IPS-18c (cell line): ENCODE measurements around the gene DNAAF6.
"Not testable (repeated sequence)": the region's sequence is repeated elsewhere in the genome, so short reads cannot be mapped to it uniquely, and the experiment has no call there.

Experiments
- H3K4me3 ChIP-seq: 2 replicates; pipeline ENCODE4 v1.7.0; 2013; ENCODE audit warnings: low read depth, mild to moderate bottlenecking, low read length, moderate library complexity; ENCODE audit not compliant: insufficient read depth
- H3K9me3 ChIP-seq: one replicate; pipeline ENCODE4 v1.6.1; 2013; ENCODE audit warnings: mild to moderate bottlenecking, low read length, moderate library complexity; ENCODE audit not compliant: control insufficient read depth, insufficient read depth

The DNAAF6 gene

GRCh38 chrX:107205770-107206696 lies at the start of gene DNAAF6, which contains the start of gene NUP62CL:
Gene DNAAF6 (plus strand): TSS chrX:107206611. CDS start chrX:107212876, 6,265 bp downstream.
Gene NUP62CL (minus strand): TSS chrX:107206433. CDS start chrX:107175146, 31,287 bp downstream.
- H3K4me3 ChIP-seq, result peak within 1 kb of the TSS; percentile 57
- no peaks in the 10 kb centered on the region for H3K9me3 ChIP-seq

- not testable (repeated sequence) for H3K4me3 ChIP-seq, H3K9me3 ChIP-seq
Measured at GRCh38 chrX:107157618-107158017, 48.8 kb upstream of the DNAAF6 start.

DNA sequence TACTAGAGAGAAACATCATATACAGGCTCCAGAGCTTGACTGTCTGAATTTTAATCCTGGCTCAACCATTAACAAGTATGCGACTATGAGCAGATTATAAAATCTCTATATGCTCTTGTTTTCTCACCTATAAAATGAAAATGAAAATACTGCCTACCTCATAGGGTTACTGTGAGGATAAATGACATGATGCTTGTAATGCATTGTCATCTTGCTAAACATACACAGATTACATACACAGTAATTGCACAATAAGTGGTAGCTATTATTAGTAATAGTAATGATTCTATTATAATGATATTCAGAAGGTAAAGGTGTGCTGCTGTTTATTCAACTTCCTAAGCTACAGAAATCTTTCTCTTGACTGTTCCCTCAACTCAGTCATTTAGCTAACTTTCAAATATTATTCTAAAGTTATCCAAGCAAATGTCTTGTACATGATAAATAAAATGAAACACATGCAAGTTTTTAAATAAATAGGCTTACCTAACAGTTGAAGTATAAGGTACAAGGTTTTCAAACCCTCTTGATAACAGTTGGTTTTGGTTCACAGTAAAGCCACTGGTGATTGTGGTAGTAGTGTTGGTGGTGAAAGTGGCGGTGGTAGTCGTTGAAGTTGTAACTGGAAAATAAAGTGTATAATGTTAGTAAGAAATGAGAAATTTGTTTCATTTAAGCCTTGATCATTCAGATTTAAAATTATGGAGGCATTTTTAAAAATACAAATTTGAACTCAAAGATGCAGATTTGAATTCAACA lies 39.1 kb upstream of the DNAAF6 start:
- Histone ChIP-seq H3K9me3 (peaks cover under 1% of the 10 kb centered on the region), H3K4me3 (no peak overlapping the region)

DNA sequence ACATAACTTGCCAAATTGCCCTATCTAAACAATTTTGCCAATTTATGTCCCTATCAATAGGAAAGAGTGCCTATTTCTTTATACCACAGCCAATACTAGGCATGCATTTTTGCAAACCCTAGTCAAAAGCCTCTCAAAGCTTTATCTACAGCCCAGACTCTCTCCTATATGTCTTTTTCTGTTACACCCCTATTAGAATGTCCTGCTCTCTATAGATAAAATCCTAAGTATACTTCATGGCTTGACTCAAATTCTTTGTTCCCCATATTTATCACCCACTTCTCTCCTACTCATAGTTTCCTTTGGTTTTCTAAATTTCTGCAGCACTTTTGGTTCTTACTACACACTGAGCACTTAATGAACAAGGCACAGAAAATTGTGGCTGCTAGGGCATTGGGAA lies 38.2 kb upstream of the DNAAF6 start:
- Histone ChIP-seq H3K9me3 (no peaks in the 10 kb centered on the region), H3K4me3 (no peak overlapping the region)

- no peaks in the 10 kb centered on the region for H3K9me3 ChIP-seq
- no peak overlapping the region for H3K4me3 ChIP-seq
Measured at GRCh38 chrX:107168712-107169111, 37.7 kb upstream of the DNAAF6 start.

- Histone ChIP-seq H3K4me3 (no peak overlapping the region), H3K9me3 (no peaks in the 10 kb centered on the region)
Measured at GRCh38 chrX:107171369-107172102, 34.9 kb upstream of the DNAAF6 start.

- H3K4me3 ChIP-seq, result no peak overlapping the region
- no peaks in the 10 kb centered on the region for H3K9me3 ChIP-seq
Measured at GRCh38 chrX:107197319-107197718, 9.1 kb upstream of the DNAAF6 start.

DNA sequence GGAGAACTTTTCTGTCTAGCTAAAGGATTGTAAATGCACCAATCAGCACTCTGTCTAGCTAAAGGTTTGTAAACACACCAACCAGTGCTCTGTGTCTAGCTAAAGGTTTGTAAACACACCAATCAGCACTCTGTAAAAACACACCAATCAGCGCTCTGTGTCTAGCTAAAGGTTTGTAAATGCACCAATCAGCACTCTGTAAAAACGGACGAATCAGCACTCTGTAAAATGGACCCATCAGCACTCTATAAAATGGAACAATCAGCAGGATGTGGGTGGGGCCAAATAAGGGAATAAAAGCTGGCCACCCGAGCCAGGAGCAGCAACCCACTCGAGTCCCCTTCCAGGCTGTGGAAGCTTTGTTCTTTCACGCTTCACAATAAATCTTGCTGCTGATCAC lies 8.3 kb upstream of the DNAAF6 start:
- H3K4me3 ChIP-seq, H3K9me3 ChIP-seq: not testable (repeated sequence)

- H3K4me3 ChIP-seq, result no peak overlapping the region
- H3K9me3 ChIP-seq, result no peaks in the 10 kb centered on the region
Measured at GRCh38 chrX:107199491-107199890, 6.9 kb upstream of the DNAAF6 start.

GRCh38 chrX:107204068-107204605 lies 2.3 kb upstream of the DNAAF6 start:
- no peaks in the 10 kb centered on the region for H3K9me3 ChIP-seq
- H3K4me3 ChIP-seq, result no peak overlapping the region

- Histone ChIP-seq H3K4me3 (no peak overlapping the region), H3K9me3 (no peaks in the 10 kb centered on the region)
Measured at GRCh38 chrX:107206697-107207065, 270 bp downstream of the DNAAF6 start.

- Histone ChIP-seq H3K4me3 (no peak overlapping the region), H3K9me3 (no peaks in the 10 kb centered on the region)
Measured at GRCh38 chrX:107207089-107207488, 678 bp downstream of the DNAAF6 start.

DNA sequence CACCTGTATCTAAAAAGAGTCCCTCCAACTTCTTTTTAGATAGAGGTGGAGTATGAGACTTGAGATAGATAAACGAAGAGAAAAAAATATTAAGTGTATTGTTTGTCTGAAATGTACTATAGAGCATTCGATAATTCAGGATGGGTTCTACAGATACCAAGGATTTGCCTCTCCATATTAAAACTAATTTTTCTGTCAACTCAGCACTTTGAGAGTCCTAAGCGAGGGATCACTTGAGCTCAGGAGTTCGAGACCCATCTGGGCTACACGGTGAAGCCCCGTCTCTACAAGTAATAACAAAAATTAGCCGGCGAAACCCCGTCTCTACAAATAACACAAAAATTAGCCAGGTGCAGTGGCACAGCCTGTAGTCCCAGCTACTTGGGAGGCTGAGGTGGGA lies 1.5 kb downstream of the DNAAF6 start:
- H3K4me3 ChIP-seq, result no peak overlapping the region
- no peaks in the 10 kb centered on the region for H3K9me3 ChIP-seq

DNA sequence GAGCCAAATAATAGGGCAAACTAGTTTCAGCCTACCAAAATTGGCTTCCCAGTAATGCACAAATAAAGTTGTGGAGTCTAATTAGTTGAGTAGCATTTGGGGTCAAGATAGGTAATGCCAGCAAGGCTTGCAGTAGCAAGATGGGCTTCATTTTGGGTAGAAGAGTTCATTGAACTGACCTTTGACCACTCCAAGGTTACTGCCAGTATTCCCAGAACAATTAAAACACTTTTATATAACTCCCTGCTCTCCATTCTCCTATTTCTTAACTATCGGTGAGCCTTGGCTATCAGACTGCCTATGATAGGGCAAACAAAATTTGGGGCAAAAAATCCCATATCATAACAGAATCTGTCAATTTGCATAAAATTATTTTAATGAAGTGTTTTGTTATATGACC lies 7.1 kb downstream of the DNAAF6 start:
- no peaks in the 10 kb centered on the region for H3K9me3 ChIP-seq
- H3K4me3 ChIP-seq, result no peak overlapping the region

GRCh38 chrX:107226757-107227156 lies 20.3 kb downstream of the DNAAF6 start:
- no peak overlapping the region for H3K4me3 ChIP-seq
- no peaks in the 10 kb centered on the region for H3K9me3 ChIP-seq

DNA sequence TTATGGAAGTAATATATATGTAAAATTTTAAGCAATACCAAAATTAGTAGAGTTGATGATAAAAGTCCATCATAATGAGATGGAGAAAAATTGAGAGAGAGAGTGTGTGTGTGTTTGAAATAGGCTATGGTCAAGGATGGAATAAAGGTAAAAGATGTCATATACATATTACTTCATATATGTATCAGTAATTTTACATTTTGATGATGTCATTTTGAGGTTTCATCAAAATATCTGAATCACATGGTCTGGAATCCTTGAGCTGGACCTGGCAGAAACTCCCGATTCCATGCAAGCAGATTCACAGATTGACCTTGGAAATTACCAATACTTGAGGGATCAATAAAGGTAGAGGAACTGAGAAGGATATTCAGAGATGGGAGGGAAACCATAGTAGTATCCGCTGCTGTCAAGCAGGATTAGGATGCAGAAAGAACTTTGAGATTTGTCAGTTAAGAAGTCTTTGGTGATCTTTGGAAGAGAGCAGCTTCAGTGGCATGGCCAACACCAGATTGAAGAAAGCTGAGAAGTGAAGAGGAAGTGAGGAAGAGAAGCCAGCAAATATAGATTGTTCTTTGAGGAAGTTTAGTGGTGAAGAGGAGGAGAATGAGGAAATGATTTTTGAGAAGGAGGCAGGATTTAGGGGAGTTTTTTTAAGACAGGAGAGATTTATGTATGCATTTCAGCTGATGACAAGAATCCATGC lies 21.5 kb downstream of the DNAAF6 start:
- H3K9me3 ChIP-seq, result no peaks in the 10 kb centered on the region
- H3K4me3 ChIP-seq, result no peak overlapping the region

- H3K4me3 ChIP-seq, result no peak overlapping the region
- H3K9me3 ChIP-seq, result no peaks in the 10 kb centered on the region
Measured at GRCh38 chrX:107228486-107228819, 22.0 kb downstream of the DNAAF6 start.
